Stimulated activated CD4-positive, alpha-beta T cell treated with anti-CD3 and anti-CD28 coated beads, Interleukin-1b, Interleukin-23, amount 100 ng/mL, for 4 hours (primary cell): ENCODE results near the gene CLMP.

ENCODE experiments used
- DNase-seq, 2 donors: peaks; one replicate each; pipeline ENCODE4 v3.0.0-alpha.2; 2020; ENCODE audit warnings: low read depth in 2 of 2

Gene CLMP

DNA sequence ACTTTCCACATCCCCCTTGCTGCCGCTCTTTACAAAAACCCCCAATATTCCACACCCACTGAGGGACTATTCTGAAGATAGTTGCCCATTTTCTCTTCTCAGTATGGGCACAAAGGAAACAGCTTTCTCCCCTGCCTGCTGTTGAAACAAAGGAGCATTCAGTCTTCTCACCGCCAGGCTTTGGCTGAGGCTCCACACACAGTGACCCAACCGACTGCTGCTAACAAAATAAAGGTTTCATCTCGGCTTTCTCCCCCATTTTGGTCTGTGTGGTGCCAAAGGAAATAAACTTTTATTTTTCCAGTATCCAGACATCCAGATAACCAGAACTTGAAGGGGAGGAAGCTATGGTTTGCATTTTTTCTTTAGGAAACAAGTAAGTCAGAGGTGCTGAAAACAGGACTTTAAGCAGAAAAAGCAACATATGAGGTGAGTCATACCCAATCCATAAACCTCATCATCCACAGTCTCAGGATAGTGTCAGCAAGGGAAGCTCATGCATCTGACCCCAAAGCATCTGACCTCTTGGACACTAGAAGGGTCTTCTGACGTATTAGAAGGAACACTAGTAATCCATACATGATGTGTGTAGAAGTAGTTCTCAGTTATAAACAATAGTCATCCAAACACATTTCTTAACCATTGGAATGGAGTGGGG is 6.4 kb downstream of the CLMP start:
- no peak for DNase-seq

DNA sequence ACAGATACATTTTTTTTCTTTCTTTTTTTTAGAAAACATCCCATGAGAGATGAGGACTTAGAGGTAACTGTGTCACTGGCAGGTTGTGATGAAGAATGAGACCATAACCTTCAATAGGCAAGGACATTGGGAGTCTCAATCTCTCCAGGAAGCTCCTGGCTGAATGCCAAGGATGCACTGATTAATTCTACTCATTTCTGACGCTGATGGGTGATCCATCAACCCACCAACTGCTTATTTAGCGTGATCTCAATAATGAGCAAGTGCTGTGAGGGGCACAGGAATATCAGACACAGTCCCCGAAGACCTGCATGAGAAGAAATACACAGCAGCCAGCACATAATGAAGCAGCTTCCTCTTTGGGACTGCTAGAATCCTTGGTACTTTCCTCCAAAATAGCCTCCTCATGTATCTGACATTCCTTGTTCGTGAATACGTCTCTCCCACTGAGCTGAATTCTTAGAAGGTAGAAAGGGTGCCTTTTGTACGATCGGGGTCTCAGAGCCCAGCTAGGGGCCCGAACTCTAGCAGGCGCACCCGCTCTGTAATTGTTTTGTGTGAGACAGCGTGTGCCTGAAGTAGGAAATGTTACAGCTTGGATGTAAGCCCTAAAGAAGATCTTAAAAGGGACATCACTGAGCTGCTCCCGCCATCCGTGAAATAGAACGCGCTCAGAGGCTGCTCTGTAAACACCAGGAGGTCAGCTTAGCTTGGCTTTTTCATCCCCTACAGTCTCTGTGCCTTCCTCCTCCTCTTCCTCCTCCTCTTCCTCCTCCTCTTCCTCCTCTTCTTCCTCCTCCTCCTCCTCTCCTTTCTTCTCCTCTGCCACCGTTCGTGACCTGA is 7.2 kb downstream of the CLMP start:
- DNase-seq: no peak

DNA sequence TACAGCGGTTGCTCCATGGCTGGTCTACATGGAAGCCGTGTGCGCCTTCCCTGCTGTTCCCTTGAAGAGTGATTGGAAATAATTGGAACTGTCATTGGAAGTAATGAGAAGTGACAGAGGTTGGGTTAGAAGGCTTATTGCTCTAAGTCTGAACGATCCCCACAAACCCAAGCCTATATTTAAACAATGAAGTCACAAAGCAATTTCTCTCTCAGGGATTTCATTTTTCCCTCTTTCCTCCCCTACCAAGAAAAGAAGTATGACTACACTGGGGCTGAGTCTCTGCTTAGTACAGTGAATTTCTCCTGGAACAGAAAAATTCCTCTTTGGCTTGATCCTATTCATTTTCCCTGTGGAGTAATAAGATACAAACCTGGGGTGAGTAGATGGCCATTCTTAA is 7.8 kb downstream of the CLMP start:
- no peak for DNase-seq

DNA sequence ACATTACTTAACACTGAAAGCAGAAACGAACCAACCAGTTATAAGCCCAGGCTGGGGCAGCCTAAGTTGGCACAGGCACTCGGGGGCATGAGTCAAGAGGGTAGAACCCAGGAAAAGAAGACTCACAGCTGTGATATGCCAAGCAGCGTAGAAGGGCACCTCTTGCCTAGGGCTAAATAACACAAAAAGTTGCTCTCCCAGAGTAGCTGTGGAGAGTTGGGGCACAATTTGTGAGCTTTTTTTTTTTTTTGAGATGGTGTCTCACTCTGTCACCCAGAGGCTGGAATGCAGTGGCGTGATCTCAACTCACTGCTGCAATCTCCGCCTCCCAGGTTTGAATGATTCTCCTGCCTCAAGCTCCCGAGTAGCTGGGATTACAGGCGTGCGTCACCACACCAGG is 8.8 kb downstream of the CLMP start:
- DNase-seq: no peak

DNA sequence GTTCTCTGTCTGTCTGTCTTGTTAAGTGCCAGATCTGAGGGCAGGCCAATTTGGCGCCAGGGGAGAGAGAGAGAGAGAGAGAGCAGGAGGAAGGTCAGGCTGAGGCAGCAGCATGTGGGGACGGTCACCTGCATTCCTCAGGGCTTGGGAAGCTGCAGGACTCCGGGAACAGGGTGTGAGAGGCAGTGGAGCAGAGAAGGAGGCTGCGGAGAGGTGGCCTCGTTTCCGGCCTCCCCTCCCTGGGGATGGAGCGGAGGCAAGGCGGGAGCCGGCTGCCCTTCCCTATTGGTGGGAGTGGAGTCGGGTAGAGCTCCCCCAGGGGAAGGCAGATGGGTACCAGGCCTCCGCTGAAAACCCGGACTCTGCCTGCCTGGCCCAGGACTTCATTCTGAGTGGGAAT is 9.7 kb downstream of the CLMP start:
- DNase-seq: no peak

DNA sequence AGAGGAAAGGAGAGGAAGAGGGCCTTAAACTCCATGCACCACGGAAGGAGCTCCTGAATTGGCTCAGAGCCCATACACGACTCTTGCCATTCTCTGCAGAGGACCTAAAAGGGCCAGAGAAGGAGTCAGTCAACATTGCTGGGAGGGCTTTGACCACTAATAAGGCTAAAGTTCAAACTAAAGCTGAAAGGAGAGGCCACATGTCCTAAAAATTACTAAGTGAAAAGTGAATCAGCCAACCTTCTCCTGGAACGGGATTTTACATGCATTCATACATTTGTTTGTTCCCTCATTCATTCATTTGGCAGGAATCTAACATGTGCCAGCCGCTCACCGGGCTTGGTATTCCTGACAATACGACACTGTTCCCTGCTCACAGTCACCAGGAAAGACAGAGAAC is 10.5 kb downstream of the CLMP start:
- DNase-seq: no peak

DNA sequence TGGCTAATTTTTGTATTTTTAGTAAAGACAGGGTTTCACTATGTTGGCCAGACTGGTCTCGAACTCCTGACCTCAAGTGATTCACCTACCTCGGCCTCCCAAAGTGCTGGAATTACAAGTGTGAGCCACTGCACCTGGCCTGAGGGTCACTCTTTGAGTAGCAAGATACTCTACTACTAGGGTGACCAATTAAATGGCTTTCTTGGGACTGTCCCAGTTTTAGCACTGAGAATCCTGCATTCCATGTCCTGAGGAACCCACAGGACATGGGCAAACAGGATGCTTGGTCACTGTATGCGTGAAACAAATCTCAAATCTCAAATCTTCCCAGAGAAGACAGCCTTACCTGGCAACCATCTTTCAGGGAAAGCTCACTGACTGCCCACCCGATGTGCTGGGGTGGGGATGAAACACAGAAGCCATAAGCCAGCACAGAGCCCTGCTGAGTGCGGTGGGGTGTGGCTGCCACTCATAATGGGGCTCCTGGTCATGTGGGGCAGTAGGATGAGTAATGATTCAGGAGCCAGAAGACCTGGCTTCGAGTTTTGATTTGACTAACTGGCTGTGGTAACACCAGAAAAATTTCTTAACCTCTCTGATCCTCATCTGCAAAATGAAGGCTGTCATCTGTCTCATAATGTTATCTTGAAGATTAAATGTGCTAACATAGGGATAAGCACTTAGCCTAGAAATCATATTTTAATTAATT is 11.5 kb downstream of the CLMP start:
- DNase-seq: no peak

DNA sequence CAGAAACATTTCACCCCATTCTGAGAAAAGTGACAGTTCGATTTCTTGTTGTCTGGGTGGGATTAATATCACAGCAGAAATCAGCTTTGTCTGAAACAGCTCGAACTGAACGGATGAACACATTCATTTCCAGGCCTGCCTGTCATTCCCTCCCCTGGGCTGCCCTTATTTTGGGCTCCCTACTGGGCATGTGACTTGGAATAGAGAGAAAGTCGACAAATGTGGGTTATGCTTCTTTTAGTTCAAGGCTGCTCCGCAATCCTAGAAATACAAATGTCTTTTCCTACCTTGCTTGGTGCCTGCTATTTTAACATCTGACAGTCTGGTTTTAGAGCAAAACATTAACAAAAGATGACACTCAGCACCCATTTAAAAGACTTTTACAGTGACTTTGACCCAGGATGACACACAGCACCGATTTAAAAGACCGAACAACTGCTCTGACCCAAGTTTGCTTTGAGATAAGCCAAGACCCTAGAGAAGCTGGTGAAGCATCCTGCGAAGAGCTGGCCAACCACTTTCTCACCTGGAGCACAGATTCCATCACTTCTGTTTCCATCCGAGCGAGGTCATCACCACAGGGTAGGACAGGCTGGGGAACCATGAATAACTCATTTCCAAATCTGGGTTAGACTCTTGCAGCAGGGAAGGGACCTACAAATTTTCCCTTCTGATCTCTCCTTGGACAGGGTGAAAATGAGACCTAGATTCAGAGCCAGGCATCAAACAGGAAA is 13.1 kb downstream of the CLMP start:
- no peak for DNase-seq

DNA sequence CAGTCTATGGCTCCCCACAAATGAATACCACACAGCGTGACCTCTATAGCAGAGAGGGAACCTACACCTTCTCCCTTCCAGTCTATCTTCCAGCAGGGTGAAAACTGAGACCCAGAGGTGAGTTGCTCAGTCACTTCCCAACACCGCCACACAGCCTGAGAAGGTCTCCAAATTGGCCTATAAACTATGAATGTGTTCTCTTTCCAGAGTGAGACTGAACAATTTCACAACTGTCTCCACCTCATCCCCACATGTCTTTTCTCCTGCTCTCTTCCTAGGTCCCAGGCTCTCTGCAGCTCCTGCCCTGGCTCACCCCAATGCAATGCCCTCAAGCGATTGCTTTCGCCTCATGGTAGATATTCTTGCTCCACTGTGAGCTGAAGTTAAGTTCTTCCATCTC is 14.0 kb downstream of the CLMP start:
- DNase-seq: no peak

DNA sequence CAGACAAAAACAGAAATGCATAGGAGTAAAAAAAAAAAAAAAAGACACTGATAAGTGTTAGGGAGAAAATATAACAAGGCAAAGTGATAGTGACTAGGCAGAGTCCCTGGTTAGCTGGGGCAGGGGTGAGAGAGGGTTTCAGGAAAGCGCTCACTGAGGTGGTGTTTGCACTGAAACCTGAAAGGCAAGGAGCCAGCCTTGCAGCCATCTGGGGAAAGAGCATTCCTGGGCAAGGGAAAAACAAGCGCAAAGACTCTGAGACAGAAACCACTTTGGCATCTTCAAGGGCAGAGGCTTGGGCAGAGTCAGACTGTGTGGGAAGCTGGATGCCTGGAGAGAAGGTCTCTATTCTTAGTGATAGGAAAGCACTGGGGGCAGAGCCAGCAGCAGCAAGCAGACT is 14.5 kb downstream of the CLMP start:
- DNase-seq: no peak

DNA sequence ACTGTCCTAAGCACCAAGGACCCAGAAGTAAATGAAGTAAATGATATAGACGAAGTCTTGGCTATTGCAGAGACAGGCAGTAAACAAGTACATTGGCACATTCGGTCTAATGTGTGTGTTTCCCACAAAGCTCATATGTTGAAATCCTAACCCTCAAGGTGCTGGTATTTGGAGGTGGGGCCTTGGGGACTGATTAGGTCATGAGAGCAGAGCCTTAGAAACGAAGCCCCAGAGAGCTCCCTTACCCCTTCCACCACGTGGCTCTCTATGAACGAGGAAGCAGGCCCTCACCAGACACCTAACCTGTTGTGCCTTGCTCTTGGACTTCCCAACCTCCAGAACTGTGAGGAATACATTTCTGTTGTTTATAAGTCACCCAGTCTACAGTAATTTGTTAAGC is 14.9 kb downstream of the CLMP start:
- no peak for DNase-seq

DNA sequence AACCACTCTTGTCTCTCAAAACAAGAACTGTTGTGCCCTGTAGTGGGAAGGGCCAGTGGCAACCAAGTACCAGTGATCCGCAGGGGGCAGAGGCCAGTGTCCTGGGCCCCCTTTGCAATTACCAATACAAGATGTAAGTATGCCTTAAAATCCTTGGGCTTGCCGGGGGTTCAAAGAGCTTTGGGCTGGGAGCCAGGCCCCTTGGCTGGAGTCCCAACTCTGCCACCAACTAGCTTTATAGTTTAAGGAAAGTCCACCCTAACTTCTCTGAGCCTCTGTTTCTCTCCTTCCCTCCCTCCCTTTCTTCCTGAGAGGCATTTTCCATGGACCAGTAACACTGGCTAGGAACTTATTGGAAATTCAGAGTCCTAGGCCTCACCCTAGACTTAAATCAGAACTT is 15.5 kb downstream of the CLMP start:
- no peak for DNase-seq

DNA sequence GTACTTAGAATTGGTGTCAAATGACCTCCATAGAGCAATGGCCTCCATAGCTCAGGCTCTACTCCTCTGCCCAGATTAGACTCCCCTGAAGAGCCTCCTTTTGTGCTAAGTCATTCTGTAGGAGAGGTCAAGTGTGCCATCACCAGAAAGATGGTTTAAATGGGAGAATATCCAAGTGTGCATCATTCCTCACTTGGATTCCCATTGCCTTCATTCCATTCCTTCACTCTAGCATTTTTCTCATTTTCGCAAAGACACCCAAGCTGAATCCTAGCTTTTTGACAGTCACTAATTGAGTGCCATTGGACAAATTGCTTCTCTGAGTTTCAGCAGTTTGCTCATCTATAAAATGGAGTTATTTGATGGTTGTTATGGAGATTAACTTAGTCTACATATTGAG is 16.9 kb downstream of the CLMP start:
- DNase-seq: no peak

DNA sequence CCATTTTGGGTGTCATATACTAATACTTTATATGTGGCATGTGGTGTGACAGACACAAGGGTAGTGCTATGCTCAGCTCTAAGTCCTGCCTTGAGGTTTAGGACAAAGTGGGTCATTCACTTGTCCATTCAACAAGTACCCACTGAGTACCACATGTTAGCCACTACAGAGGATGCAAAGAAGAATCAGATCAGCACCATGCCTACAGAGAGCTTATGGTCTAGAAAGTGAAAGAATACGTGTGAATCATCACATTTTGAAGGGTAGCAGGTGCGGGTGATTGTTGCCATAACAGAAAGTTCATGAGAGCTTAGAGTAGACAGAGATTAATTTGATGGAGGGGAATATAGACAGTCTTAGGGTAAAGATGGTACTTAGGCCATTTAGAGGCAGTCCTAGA is 18.3 kb downstream of the CLMP start:
- no peak for DNase-seq

DNA sequence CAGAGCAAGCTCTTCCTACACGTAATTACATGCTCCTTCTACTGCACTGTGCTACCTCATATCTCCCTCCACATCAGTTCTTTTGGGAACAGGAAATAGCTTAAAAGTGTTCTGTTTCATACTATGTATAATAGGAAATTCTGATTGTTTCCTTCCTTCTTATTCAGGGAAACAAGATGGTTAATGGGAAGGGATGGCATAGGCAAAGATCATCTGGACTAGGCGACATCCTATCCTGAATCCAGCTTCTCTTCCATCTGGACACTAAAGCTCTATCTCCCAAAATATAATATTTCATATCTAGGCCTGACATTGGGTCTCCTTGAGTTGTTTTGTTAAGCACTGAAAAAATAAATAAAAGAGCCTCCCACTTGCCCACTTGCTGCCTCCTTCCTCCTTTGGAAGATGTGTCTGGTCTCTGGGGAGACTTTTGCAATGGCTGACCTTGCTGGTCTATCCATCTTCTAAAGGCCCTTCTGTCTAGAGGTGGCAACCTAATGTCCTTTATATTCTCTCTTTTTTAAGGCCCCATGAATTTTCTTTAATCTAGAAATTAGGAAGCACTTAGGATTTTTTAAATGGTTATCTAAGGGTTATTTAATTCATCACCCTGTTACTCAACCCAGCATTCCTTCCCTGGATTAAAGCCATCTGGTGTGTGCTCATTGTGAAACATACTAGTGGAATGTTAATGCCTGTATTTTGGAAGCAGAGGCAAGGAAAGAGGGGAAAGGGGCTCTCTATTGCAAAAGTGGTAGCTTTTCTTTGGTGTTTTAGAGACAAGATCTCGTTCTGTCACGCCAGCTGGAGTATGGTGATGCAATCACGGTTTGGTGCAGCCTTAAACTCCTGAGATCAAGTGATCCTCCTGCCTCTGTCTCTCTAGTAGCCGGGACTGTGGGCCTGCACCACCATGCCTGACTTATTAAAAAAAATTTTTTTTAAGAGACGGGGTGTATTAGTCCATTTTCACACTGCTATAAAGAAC is 20.6 kb downstream of the CLMP start:
- DNase-seq: no peak

DNA sequence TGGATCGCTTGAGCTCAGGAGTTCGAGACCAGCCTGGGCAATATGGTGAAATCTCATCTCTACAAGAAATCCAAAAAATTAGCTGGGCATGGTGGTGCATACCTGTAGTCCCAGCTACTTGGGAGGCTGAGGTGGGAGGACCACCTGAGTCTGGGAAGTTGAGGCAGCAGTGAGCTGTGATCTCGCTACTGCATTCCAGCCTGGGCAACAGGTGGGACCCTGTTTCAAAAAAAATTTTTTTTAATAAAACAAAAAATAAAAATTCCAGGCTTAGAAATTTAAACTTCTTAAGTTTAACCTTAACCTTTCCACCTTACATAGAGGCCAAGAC is 21.2 kb downstream of the CLMP start:
- no peak for DNase-seq

DNA sequence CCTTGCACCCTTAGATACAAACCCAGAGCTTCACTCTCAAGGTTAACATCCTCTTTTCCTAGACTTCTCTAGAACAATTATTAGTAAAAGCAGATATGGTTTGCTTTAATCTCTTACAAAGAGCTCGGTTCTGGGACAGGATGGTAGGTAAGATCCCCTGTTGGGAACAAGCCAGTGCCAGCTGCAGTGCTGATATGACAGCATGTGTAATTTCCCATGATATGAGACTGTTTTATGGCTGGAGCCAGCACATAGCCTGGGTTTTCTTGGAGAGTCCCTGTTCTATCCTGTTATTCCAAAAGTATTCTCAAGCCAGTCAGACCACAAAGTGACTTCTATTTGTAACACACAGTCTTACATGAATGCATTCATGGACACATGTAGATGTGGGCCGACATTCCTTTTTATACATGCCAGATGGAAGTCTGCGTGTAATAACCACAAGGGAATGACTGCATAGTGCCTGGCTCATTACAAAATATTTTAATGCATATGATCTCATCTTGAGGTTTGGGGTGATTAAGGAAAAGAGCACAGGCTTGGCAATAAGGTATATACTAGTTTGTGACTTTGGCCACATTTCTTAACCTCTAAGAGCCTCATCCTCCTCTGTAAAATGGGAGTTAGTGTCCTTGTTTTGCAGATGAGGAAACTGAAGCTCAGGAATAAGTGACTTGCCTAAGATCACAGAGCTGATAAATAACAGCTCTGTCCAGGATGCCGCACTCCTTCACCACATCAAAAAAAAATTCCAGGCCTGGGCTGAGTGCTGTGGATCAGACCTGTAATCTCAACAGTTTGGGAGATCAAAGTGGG is 21.8 kb downstream of the CLMP start:
- DNase-seq: no peak

DNA sequence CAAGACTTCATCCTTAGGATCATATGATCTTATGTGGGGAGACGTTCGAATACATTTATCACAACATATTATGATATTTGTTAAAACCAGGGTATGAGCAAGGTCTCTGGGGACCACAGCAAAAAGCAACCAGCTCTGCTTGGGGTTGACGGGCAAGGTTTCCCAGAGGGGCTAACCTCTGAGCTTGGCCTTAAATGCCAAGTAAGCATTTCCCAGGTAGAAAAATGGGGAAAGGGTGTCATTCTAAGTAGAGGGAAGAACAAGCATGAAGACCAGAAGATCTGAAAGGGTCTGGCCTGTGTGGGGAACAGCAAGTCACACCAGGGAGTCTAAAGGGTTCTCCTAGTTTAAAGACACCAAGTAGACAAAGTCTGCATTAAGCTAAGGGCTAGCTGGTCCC is 24.1 kb downstream of the CLMP start:
- no peak for DNase-seq

DNA sequence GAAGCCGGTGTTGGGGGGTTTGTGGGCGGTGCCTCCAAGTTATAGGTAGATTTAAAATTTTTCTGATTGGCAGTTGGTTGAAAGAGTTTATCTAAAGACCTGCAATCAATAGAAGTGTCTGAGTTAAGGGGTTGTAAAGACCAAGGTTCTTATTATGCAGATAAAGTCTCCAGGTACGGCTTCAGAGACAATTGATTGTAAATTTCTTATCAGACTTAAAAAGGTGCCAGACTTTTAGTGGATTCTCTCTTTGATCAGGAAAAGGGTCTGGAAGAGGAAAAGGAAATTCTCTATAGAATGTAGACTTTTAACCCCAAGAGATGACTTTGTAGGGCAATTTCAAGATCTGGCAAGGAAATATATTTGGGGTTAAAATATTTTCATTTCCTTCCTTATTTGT is 25.2 kb downstream of the CLMP start:
- no peak for DNase-seq

DNA sequence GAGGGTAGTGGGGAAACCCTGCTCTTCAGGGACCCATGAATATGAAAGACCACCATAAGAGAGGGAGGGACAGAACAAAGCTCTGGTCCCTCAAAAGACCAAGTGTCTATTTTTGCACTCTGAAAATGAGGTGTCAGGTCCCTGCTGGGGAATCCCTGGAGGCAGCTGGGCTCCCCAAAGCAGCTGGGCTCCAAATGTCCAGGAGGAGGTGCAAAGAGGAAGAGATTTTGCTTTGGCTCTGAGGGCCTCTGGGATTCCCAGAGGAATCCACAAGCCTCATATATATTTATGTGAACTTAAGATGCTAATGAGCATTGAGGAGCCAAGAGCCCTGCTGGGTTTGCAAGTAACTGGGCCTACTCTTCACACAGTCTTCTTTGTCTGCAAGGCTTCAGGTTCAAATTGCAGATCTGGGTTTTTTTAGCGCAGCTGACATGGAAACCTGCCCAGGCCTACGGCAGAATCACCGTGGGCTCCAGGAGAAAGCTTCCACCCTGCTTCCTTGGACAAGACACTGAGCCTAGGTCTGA is 26.0 kb downstream of the CLMP start:
- no peak for DNase-seq
